Activated T-cell treated with anti-CD3 and anti-CD28 coated beads, Interleukin-2, amount 50 U/mL, for 4 hours (primary cell): ENCODE data around the gene RASGRP4. TPM values are rescaled to one million over a fixed set of nuclear protein-coding genes. Genes with fewer than 3 reads are reported as not detected.
"Not testable (repeated sequence)": the region's sequence is repeated elsewhere in the genome, so short reads cannot be mapped to it uniquely, and the experiment has no call there.

ENCODE experiments used
- ATAC-seq, 2 donors: fragments of 200-7000 bp; cut with Tn5 transposase; one replicate each; pipeline ENCODE4 v1.10.0; 2021
- DNase-seq: peaks from one replicate; pipeline ENCODE4 v3.0.0-alpha.2; 2020
- H3K27me3 Mint-ChIP-seq: one replicate; pipeline ENCODE4 v1.8.0; 2021; ENCODE audit warnings: low read depth, mixed read lengths
- H3K36me3 Mint-ChIP-seq: one replicate; pipeline ENCODE4 v1.8.0; 2022; ENCODE audit warnings: mixed read lengths; ENCODE audit not compliant: insufficient read depth
- H3K4me1 Mint-ChIP-seq: one replicate; pipeline ENCODE4 v1.8.0; 2021; ENCODE audit warnings: low read depth, mixed read lengths
- H3K4me3 Mint-ChIP-seq: one replicate; pipeline ENCODE4 v1.8.0; 2021; ENCODE audit warnings: mild to moderate bottlenecking, moderate library complexity, mixed read lengths
- H3K9me3 Mint-ChIP-seq: one replicate; pipeline ENCODE4 v1.8.0; 2021; ENCODE audit warnings: mixed read lengths
- total RNA-seq, 3 donors: library from RNA; stranded (reverse); gene quantifications; one replicate each; pipeline ENCODE4 v1.2.1, GENCODE V29; 2021

RASGRP4 gene
- total RNA-seq, 3 donors from 2014 or later, result 0.66 to 1.4 (median 1.2) TPM

GRCh38 chr19:38434549-38435051 lies 8.6 kb upstream of the RASGRP4 start:
- Mint-ChIP-seq H3K36me3 (no peaks in the 10 kb centered on the region), H3K9me3 (no peaks in the 10 kb centered on the region), H3K4me1 (peaks cover 9% of the 10 kb centered on the region), H3K27me3 (peaks cover 30% of the 10 kb centered on the region), H3K4me3 (peak overlapping the region; percentile 58)
- DNase-seq, result no peak
- no peak for ATAC-seq

- Mint-ChIP-seq H3K4me3 (peak within 1 kb of the TSS; percentile 58), H3K9me3 (no peaks in the 10 kb centered on the region)
- peak; percentile 77 to 81 for ATAC-seq
Measured at GRCh38 chr19:38433268-38433733, 7.3 kb upstream of the RASGRP4 start, which contains the start of gene RYR1. TSS of gene RYR1 (plus strand) at chr19:38433691. CDS start at chr19:38433830, 139 bp downstream.

GRCh38 chr19:38430931-38431330 lies 4.9 kb upstream of the RASGRP4 start:
- DNase-seq (no peak), ATAC-seq (no peak)
- H3K36me3 Mint-ChIP-seq, result no peaks in the 10 kb centered on the region
- no peak overlapping the region for H3K4me3 Mint-ChIP-seq
- H3K27me3 Mint-ChIP-seq, result peaks cover 24% of the 10 kb centered on the region
- no peaks in the 10 kb centered on the region for H3K9me3 Mint-ChIP-seq
- H3K4me1 Mint-ChIP-seq, result peaks cover 35% of the 10 kb centered on the region

More at GRCh38 chr19:38433268-38433733, 7.3 kb upstream of the RASGRP4 start, which contains the start of gene RYR1:
- Mint-ChIP-seq H3K4me1 (peaks cover 18% of the 10 kb centered on the region), H3K36me3 (no peaks in the 10 kb centered on the region), H3K27me3 (peaks cover 30% of the 10 kb centered on the region)
- peak; percentile 30 for DNase-seq

GRCh38 chr19:38429811-38430156 lies 3.8 kb upstream of the RASGRP4 start:
- Mint-ChIP-seq H3K4me1 (peaks cover 37% of the 10 kb centered on the region), H3K27me3 (peaks cover 19% of the 10 kb centered on the region), H3K9me3 (no peaks in the 10 kb centered on the region), H3K36me3 (no peaks in the 10 kb centered on the region), H3K4me3 (no peak overlapping the region)
- ATAC-seq, result no peak
- DNase-seq, result no peak

- no peaks in the 10 kb centered on the region for H3K9me3 Mint-ChIP-seq
- peak overlapping the region; percentile 65 for H3K4me3 Mint-ChIP-seq
- peaks cover 17% of the 10 kb centered on the region for H3K27me3 Mint-ChIP-seq
- DNase-seq, result no peak
- peak; percentile 36 to 58 for ATAC-seq
- H3K4me1 Mint-ChIP-seq, result peaks cover 35% of the 10 kb centered on the region
- no peaks in the 10 kb centered on the region for H3K36me3 Mint-ChIP-seq
Measured at GRCh38 chr19:38429055-38429810, 3.2 kb upstream of the RASGRP4 start.

GRCh38 chr19:38427035-38427677 lies 1.1 kb upstream of the RASGRP4 start:
- peak overlapping the region; percentile 61 for H3K4me3 Mint-ChIP-seq
- DNase-seq, H3K27me3 Mint-ChIP-seq, H3K36me3 Mint-ChIP-seq, H3K9me3 Mint-ChIP-seq: not testable (repeated sequence)
- H3K4me1 Mint-ChIP-seq, result peaks cover 31% of the 10 kb centered on the region
- peak; percentile 79 to 80 for ATAC-seq

GRCh38 chr19:38425222-38425809 lies 703 bp downstream of the RASGRP4 start:
- Mint-ChIP-seq H3K4me1 (peaks cover 31% of the 10 kb centered on the region), H3K36me3 (no peaks in the 10 kb centered on the region), H3K4me3 (peak overlapping the region; percentile 19), H3K9me3 (no peaks in the 10 kb centered on the region), H3K27me3 (peaks cover 4% of the 10 kb centered on the region)
- ATAC-seq (no peak), DNase-seq (no peak)

GRCh38 chr19:38424272-38424671 lies 1.7 kb downstream of the RASGRP4 start:
- DNase-seq, result no peak
- H3K9me3 Mint-ChIP-seq, result no peaks in the 10 kb centered on the region
- no peaks in the 10 kb centered on the region for H3K36me3 Mint-ChIP-seq
- H3K27me3 Mint-ChIP-seq, result peaks cover 4% of the 10 kb centered on the region
- no peak overlapping the region for H3K4me3 Mint-ChIP-seq
- no peak for ATAC-seq
- peaks cover 25% of the 10 kb centered on the region for H3K4me1 Mint-ChIP-seq

- peaks cover 29% of the 10 kb centered on the region for H3K4me1 Mint-ChIP-seq
- ATAC-seq, result no peak
Measured at GRCh38 chr19:38422438-38422837, 3.6 kb downstream of the RASGRP4 start.

GRCh38 chr19:38421856-38422255 lies 4.2 kb downstream of the RASGRP4 start:
- peaks cover 2% of the 10 kb centered on the region for H3K27me3 Mint-ChIP-seq
- H3K4me1 Mint-ChIP-seq, result peaks cover 31% of the 10 kb centered on the region
- H3K9me3 Mint-ChIP-seq, result no peaks in the 10 kb centered on the region
- H3K36me3 Mint-ChIP-seq, result no peaks in the 10 kb centered on the region
- no peak for DNase-seq
- ATAC-seq, result no peak
- no peak overlapping the region for H3K4me3 Mint-ChIP-seq

More at GRCh38 chr19:38422438-38422837, 3.6 kb downstream of the RASGRP4 start:
- Mint-ChIP-seq H3K36me3 (no peaks in the 10 kb centered on the region), H3K4me3 (no peak overlapping the region), H3K9me3 (no peaks in the 10 kb centered on the region), H3K27me3 (peaks cover 2% of the 10 kb centered on the region)
- DNase-seq, result no peak

- H3K27me3 Mint-ChIP-seq, result peaks cover 2% of the 10 kb centered on the region
- H3K4me3 Mint-ChIP-seq, result no peak overlapping the region
- H3K36me3 Mint-ChIP-seq, result no peaks in the 10 kb centered on the region
- no peaks in the 10 kb centered on the region for H3K9me3 Mint-ChIP-seq
- H3K4me1 Mint-ChIP-seq, result peaks cover 28% of the 10 kb centered on the region
- ATAC-seq (no peak), DNase-seq (no peak)
Measured at GRCh38 chr19:38420935-38421334, 5.1 kb downstream of the RASGRP4 start.

GRCh38 chr19:38417544-38418506 lies 8.2 kb downstream of the RASGRP4 start:
- Mint-ChIP-seq H3K9me3 (no peaks in the 10 kb centered on the region), H3K4me1 (peaks cover 26% of the 10 kb centered on the region), H3K36me3 (no peaks in the 10 kb centered on the region), H3K4me3 (peak overlapping the region; percentile 80), H3K27me3 (no peaks in the 10 kb centered on the region)
- DNase-seq, result peak; percentile 43
- peak; percentile 78 to 90 for ATAC-seq

- Mint-ChIP-seq H3K9me3 (no peaks in the 10 kb centered on the region), H3K36me3 (no peaks in the 10 kb centered on the region), H3K27me3 (no peaks in the 10 kb centered on the region), H3K4me3 (peak overlapping the region; percentile 80), H3K4me1 (peaks cover 26% of the 10 kb centered on the region)
- DNase-seq (no peak), ATAC-seq (no peak)
Measured at GRCh38 chr19:38417146-38417543, 8.9 kb downstream of the RASGRP4 start.
